ENCODE data around the gene ARHGEF25.

GRCh38 chr12:57582440-57582839 lies 28.8 kb upstream of the ARHGEF25 start:
- TF ChIP-seq CTCF (IDR thresholded peaks at IDR 0.05; ENCODE audit: insufficient read depth, low read length) (no peak), GABPA (IDR thresholded peaks at IDR 0.05; ENCODE audit: low read depth) (no peak), SPI1 (IDR thresholded peaks at IDR 0.05; ENCODE audit: borderline replicate concordance, low read depth) (no peak)

All from HL-60 (cell line).